Stimulated activated CD4-positive, alpha-beta T cell treated with anti-CD3 and anti-CD28 coated beads, Interleukin-2, amount 100 ng/mL, for 48 hours (primary cell): ENCODE data around the gene SEPTIN7.

Experiments used
- DNase-seq, 2 donors: peaks; one replicate each; pipeline ENCODE4 v3.0.0-alpha.2; 2020

Gene SEPTIN7

GRCh38 chr7:35839860-35840854, 39.3 kb downstream of the SEPTIN7 start:
- no peak for DNase-seq

GRCh38 chr7:35846816-35847412, 46.1 kb downstream of the SEPTIN7 start:
- no peak for DNase-seq

GRCh38 chr7:35848725-35849124, 47.9 kb downstream of the SEPTIN7 start:
- no peak for DNase-seq

- DNase-seq = no peak
Measured at GRCh38 chr7:35849158-35849831, 48.4 kb downstream of the SEPTIN7 start.

- no peak for DNase-seq
Measured at GRCh38 chr7:35849954-35850353, 49.1 kb downstream of the SEPTIN7 start.
